H9 (cell line): ENCODE data around the gene GCNT1. TPM values are rescaled to one million over a fixed set of nuclear protein-coding genes. Genes with fewer than 3 reads are reported as not detected.

Experiments
- DNase-seq: peaks from one replicate; pipeline ENCODE4 v3.0.0-alpha.2; 2017
- H2AFZ ChIP-seq: one replicate; pipeline ENCODE4 v1.6.1; 2013; ENCODE audit warnings: mild to moderate bottlenecking, low read length, control low read depth, moderate library complexity
- H2AK5ac ChIP-seq: 2 replicates; pipeline ENCODE4 v1.6.1; 2013; ENCODE audit warnings: low read length, control low read depth, mixed read lengths; ENCODE audit not compliant: insufficient read length
- H2BK120ac ChIP-seq: one replicate; pipeline ENCODE4 v1.6.1; 2013; ENCODE audit warnings: low read depth, mild to moderate bottlenecking, low read length, control low read depth, inconsistent platforms; ENCODE audit not compliant: poor library complexity, severe bottlenecking
- H2BK12ac ChIP-seq: 2 replicates; pipeline ENCODE4 v1.6.1; 2013; ENCODE audit warnings: low read length, control low read depth, mixed read lengths, low read depth; ENCODE audit not compliant: insufficient read length
- H2BK15ac ChIP-seq: 2 replicates; pipeline ENCODE4 v1.6.1; 2013; ENCODE audit warnings: low read depth, low read length, control low read depth
- H2BK20ac ChIP-seq: one replicate; pipeline ENCODE4 v1.6.1; 2013; ENCODE audit warnings: low read depth, mild to moderate bottlenecking, low read length, control low read depth, inconsistent platforms; ENCODE audit not compliant: poor library complexity, severe bottlenecking
- H2BK5ac ChIP-seq: 2 replicates; pipeline ENCODE4 v1.6.1; 2013; ENCODE audit warnings: low read length, control low read depth, mixed read lengths; ENCODE audit not compliant: insufficient read length
- H3K14ac ChIP-seq: 2 replicates; pipeline ENCODE4 v1.6.1; 2013; ENCODE audit warnings: low read length, control low read depth; ENCODE audit not compliant: insufficient read depth
- H3K18ac ChIP-seq: 2 replicates; pipeline ENCODE4 v1.6.1; 2013; ENCODE audit warnings: low read depth, mild to moderate bottlenecking, mixed read lengths, low read length, control low read depth; ENCODE audit not compliant: insufficient read length
- H3K23ac ChIP-seq: 2 replicates; pipeline ENCODE4 v1.6.1; 2013; ENCODE audit warnings: low read length, control low read depth, mixed read lengths, low read depth; ENCODE audit not compliant: insufficient read length
- H3K23me2 ChIP-seq: 2 replicates; pipeline ENCODE4 v1.6.1; 2013; ENCODE audit warnings: low read depth, mild to moderate bottlenecking, mixed read lengths, low read length, control low read depth; ENCODE audit not compliant: insufficient read length, poor library complexity, severe bottlenecking
- H3K27ac ChIP-seq: 2 replicates; pipeline ENCODE4 v1.5.1; 2013; ENCODE audit warnings: low read length, control low read depth, mixed read lengths, low read depth; ENCODE audit not compliant: insufficient read length
- H3K27me3 ChIP-seq: 2 replicates; pipeline ENCODE4 v1.6.1; 2013; ENCODE audit warnings: low read length, control low read depth, inconsistent platforms; ENCODE audit not compliant: insufficient read depth
- H3K4ac ChIP-seq: 2 replicates; pipeline ENCODE4 v1.6.1; 2013; ENCODE audit warnings: low read depth, mild to moderate bottlenecking, control low read depth, inconsistent platforms, low read length, moderate library complexity
- H3K4me1 ChIP-seq: 2 replicates; pipeline ENCODE4 v1.6.1; 2013; ENCODE audit warnings: low read length, control low read depth, inconsistent platforms; ENCODE audit not compliant: insufficient read depth
- H3K4me2 ChIP-seq: 2 replicates; pipeline ENCODE4 v1.6.1; 2013; ENCODE audit warnings: low read length, control low read depth, mixed read lengths; ENCODE audit not compliant: insufficient read length, insufficient read depth
- H3K56ac ChIP-seq: 2 replicates; pipeline ENCODE4 v1.6.1; 2013; ENCODE audit warnings: low read depth, mild to moderate bottlenecking, mixed read lengths, low read length, control low read depth; ENCODE audit not compliant: insufficient read length
- H3K79me1 ChIP-seq: 2 replicates; pipeline ENCODE4 v1.6.1; 2013; ENCODE audit warnings: low read depth, mild to moderate bottlenecking, moderate library complexity, low read length, control low read depth, inconsistent platforms; ENCODE audit not compliant: insufficient read depth, poor library complexity, severe bottlenecking
- H3K79me2 ChIP-seq: 2 replicates; pipeline ENCODE4 v1.6.1; 2013; ENCODE audit warnings: low read length, control low read depth, inconsistent platforms; ENCODE audit not compliant: insufficient read depth
- H3K9ac ChIP-seq: 2 replicates; pipeline ENCODE4 v1.6.1; 2013; ENCODE audit warnings: low read length, control low read depth, mixed read lengths; ENCODE audit not compliant: insufficient read length; ENCODE audit errors: extremely low read depth
- H3K9me3 ChIP-seq: one replicate; pipeline ENCODE4 v1.6.1; 2013; ENCODE audit warnings: low read depth, low read length, inconsistent platforms; ENCODE audit not compliant: control insufficient read depth
- H3T11ph ChIP-seq: one replicate; pipeline ENCODE4 v1.6.1; 2013; ENCODE audit warnings: mild to moderate bottlenecking, low read length, control low read depth, inconsistent platforms
- H4K20me1 ChIP-seq: one replicate; pipeline ENCODE4 v1.6.1; 2013; ENCODE audit not compliant: control insufficient read depth, insufficient read length, insufficient read depth
- H4K5ac ChIP-seq: 2 replicates; pipeline ENCODE4 v1.6.1; 2013; ENCODE audit warnings: low read depth, mild to moderate bottlenecking, mixed read lengths, low read length, control low read depth; ENCODE audit not compliant: insufficient read length
- H4K8ac ChIP-seq: replicated peaks from 2 replicates; pipeline ENCODE4 v1.6.1; 2013; ENCODE audit warnings: low read length, control low read depth, mixed read lengths, low read depth; ENCODE audit not compliant: insufficient read length
- H4K91ac ChIP-seq: 2 replicates; pipeline ENCODE4 v1.6.1; 2013; ENCODE audit warnings: low read depth, mild to moderate bottlenecking, moderate library complexity, mixed read lengths, low read length, control low read depth; ENCODE audit not compliant: insufficient read length
- H3K27ac Mint-ChIP-seq, 3 experiments: 2 replicates in 2 of 3; 3 replicates in 1 of 3; pipeline ENCODE4 v1.8.0; 2020 to 2021; ENCODE audit warnings: mixed read lengths in 3 of 3, mild to moderate bottlenecking in 1 of 3, moderate library complexity in 1 of 3
- H3K27me3 Mint-ChIP-seq: 2 replicates; pipeline ENCODE4 v1.8.0; 2021; ENCODE audit warnings: low read depth, mild to moderate bottlenecking, moderate library complexity, mixed read lengths
- H3K36me3 Mint-ChIP-seq, 3 experiments: 2 replicates in 2 of 3; 3 replicates in 1 of 3; pipeline ENCODE4 v1.8.0; 2020 to 2021; ENCODE audit warnings: low read depth in 3 of 3, mixed read lengths in 3 of 3; ENCODE audit not compliant: insufficient read depth in 1 of 3
- H3K4me1 Mint-ChIP-seq, 2 experiments: 2 replicates each; pipeline ENCODE4 v1.8.0; 2020; ENCODE audit warnings: mixed read lengths in 2 of 2
- H3K4me3 Mint-ChIP-seq, 2 experiments: 2 replicates in 1 of 2; 3 replicates in 1 of 2; pipeline ENCODE4 v1.8.0; 2020 to 2021; ENCODE audit warnings: mild to moderate bottlenecking in 2 of 2, mixed read lengths in 2 of 2, moderate library complexity in 1 of 2
- H3K9me3 Mint-ChIP-seq, 2 experiments: 2 replicates in 1 of 2; 3 replicates in 1 of 2; pipeline ENCODE4 v1.8.0; 2020; ENCODE audit warnings: mild to moderate bottlenecking in 2 of 2, mixed read lengths in 2 of 2, moderate library complexity in 1 of 2
- CTCF ChIP-seq: fragments of 200-600 bp; sonication (generic); conservative IDR thresholded peaks from 3 replicates; pipeline ENCODE4 v1.8.0; 2021; ENCODE audit warnings: antibody characterized with exemption, mild to moderate bottlenecking
- WGBS: extraction: QIAGEN DNeasy Blood & Tissue Kit; methylation state at CpG from one replicate; pipeline ENCODE4 v1.1.7; 2013; ENCODE audit warnings: missing lambda C conversion rate, low lambda C conversion rate, mixed read lengths; ENCODE audit not compliant: insufficient read length; ENCODE audit errors: extremely low coverage; 5-methylcytosine and 5-hydroxymethylcytosine counted together
- total RNA-seq: library from RNA; stranded (reverse); gene quantifications from 2 replicates; pipeline ENCODE4 v1.2.1, GENCODE V29; 2021

GCNT1 gene
- total RNA-seq, 1 experiment from 2014 or later = 35.6 TPM

GRCh38 chr9:76444322-76444929, 14.6 kb upstream of the GCNT1 start:
- Histone ChIP-seq H4K20me1 (no peaks in the 10 kb centered on the region), H3K56ac (no peak overlapping the region), H4K8ac (no peak overlapping the region), H2AFZ (no peak overlapping the region), H2AK5ac (no peak overlapping the region), H3K4me1 (no peaks in the 10 kb centered on the region), H2BK12ac (no peak overlapping the region), H3K79me2 (no peaks in the 10 kb centered on the region), H3K9ac (no peak overlapping the region), H3K4ac (no peak overlapping the region), H2BK5ac (no peak overlapping the region), H3K27me3 (no peaks in the 10 kb centered on the region), H3K4me2 (no peak overlapping the region), H2BK15ac (no peak overlapping the region), H2BK120ac (no peak overlapping the region), H3K79me1 (no peaks in the 10 kb centered on the region), H3K23me2 (no peaks in the 10 kb centered on the region), H3K14ac (no peak overlapping the region), H3K23ac (no peak overlapping the region), H2BK20ac (no peak overlapping the region), H3K27ac (no peak overlapping the region), H3K18ac (no peak overlapping the region), H3K9me3 (peaks cover 5% of the 10 kb centered on the region), H4K5ac (no peak overlapping the region), H4K91ac (no peak overlapping the region), H3T11ph (no peak overlapping the region)
- TF ChIP-seq CTCF = no peak
- peaks cover 3 to 22% (median 10%) of the 10 kb centered on the region in 3 experiments; a peak in 6 of 7 replicates for H3K36me3 Mint-ChIP-seq
- peaks cover 23 to 29% of the 10 kb centered on the region in 2 experiments for H3K9me3 Mint-ChIP-seq
- no peak overlapping the region; a peak in 1 of 7 replicates for H3K27ac Mint-ChIP-seq
- 0 out of 2 replicates have a peak, but pooled peaks cover 2% of the 10 kb centered on the region for H3K27me3 Mint-ChIP-seq
- DNase-seq = no peak
- H3K4me3 Mint-ChIP-seq = no peak overlapping the region
- H3K4me1 Mint-ChIP-seq = peaks cover 2 to 7% of the 10 kb centered on the region in 2 experiments
- no CpG with 5 or more reads among the region's 5 CpGs for WGBS
